Kidney (tissue), 14 donors: Measurements from ENCODE around the gene TCEANC2. TPM values are rescaled to one million over a fixed set of nuclear protein-coding genes. Genes with fewer than 3 reads are reported as not detected.

Experiments
- DNase-seq, 5 donors: peaks; one replicate each; pipeline ENCODE4 v3.0.0-alpha.2; 2013 to 2020
- FAIRE-seq: peaks from 2 replicates; lab custom pipeline; 2012; peaks lifted over from hg19 to GRCh38; lab: Jason Lieb, UNC
- H3K27ac ChIP-seq, 2 donors: one replicate each; pipeline ENCODE4 v1.7.0; 2013; ENCODE audit warnings: low read depth in 2 of 2, low read length in 2 of 2, inconsistent platforms in 1 of 2
- H3K27me3 ChIP-seq: one replicate; pipeline ENCODE4 v1.7.1; 2013; ENCODE audit warnings: low read length, inconsistent platforms; ENCODE audit not compliant: control insufficient read depth, insufficient read depth
- H3K36me3 ChIP-seq, 3 donors: one replicate each; pipeline versions ENCODE4 v1.7.0 to v1.7.1; 2013; ENCODE audit warnings: low read length in 3 of 3, control low read depth in 1 of 3, inconsistent platforms in 1 of 3; ENCODE audit not compliant: insufficient read depth in 3 of 3, control insufficient read depth in 2 of 3
- H3K4me1 ChIP-seq, 3 donors: one replicate each; pipeline versions ENCODE4 v1.7.0 to v1.7.1; 2013; ENCODE audit warnings: low read length in 3 of 3, inconsistent platforms in 1 of 3, low read depth in 1 of 3; ENCODE audit not compliant: control insufficient read depth in 2 of 3, insufficient read depth in 2 of 3
- H3K4me3 ChIP-seq, 3 donors: one replicate each; pipeline versions ENCODE4 v1.7.0 to v1.8.1; 2013; ENCODE audit warnings: low read length in 3 of 3, control low read depth in 1 of 3, inconsistent platforms in 1 of 3
- H3K9ac ChIP-seq, 3 donors: one replicate each; pipeline versions ENCODE4 v1.7.0 to v1.7.1; 2013; ENCODE audit warnings: low read length in 3 of 3, control low read depth in 1 of 3, inconsistent platforms in 1 of 3
- H3K9me3 ChIP-seq, 3 donors: one replicate each; pipeline versions ENCODE4 v1.7.0 to v1.7.1; 2013; ENCODE audit warnings: low read length in 3 of 3, control low read depth in 1 of 3, inconsistent platforms in 1 of 3; ENCODE audit not compliant: control insufficient read depth in 2 of 3, insufficient read depth in 1 of 3
- intact Hi-C: fragments of 100-400 bp; cut with DNase I; formaldehyde crosslinking; loops from one replicate; pipeline ENCODE4 v1.11.1; 2022
- polyA plus RNA-seq: library from polyadenylated mRNA; stranded (reverse); fragments of 350-450 nt; fragmentation: Illumina TruSeq; extraction: RNeasy Lipid Tissue Mini Kit (QIAGEN cat#74804); gene quantifications from one replicate; pipeline ENCODE4 v1.2.3, GENCODE V29; 2014; ENCODE audit warnings: low read depth, low replicate concordance; ENCODE audit not compliant: insufficient read depth
- total RNA-seq: library from RNA; stranded (reverse); fragmentation: NEBNext Ultra II Directional; extraction: Animal tissue kit (Norgen Biotek cat#: 25700); gene quantifications from one replicate; pipeline ENCODE4 v1.2.1, GENCODE V29; 2021
- TF ChIP-seq, protein P1 (sequence below): IDR thresholded peaks from 3 replicates; pipeline ENCODE4 v1.5.1; 2012; ENCODE audit warnings: mild to moderate bottlenecking, moderate library complexity, borderline replicate concordance; ENCODE audit not compliant: insufficient read depth; ENCODE audit errors: extremely low read depth
- donor health status: control.
- donor health status: control.
- donor health status: control.
- donor health status: control.
- donor health status: control.
- donor health status: DM: yes; HTN: yes; CAD: no.
- donor health status: Normal renal cell carcinoma (clear cell type).

TCEANC2 gene
- total and polyA plus RNA-seq, 2 donors from 2014 or later, result 3.1 to 5.1 TPM

DNA sequence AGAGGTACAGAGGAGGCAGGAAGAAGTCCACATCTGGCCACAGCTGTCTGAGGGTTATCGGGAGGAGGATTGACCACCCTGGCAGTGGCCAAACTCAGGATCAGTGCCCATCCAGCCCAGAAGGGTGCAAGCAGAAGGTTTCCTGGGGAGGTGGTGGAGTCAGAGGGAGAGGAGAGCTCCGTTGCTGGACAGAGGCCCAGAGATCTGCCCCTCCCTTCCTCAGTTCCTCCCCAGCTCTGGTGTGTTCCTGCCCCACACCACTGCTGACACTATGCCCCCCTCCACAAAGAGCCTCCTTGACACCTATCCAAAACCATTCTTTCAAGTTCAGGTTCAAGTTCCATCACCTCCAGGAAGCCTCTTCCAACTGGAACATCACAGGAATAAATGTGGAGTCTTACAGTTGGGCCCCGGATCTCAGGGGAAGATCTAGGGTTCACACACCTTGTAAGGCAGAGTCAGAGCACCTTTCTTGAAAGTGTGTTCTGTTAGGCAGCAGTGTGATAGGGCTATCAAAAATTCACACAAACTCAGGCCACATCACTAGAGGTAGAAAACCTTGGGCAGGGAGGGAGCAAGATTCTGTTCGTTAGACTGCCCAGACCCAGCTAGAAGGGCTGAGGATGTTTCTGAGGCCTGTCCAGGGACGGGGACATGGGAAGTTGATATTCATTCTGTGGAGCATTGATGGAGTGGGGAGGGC is 42.8 kb upstream of the TCEANC2 start:
- DNase-seq, result no peak
- Histone ChIP-seq H3K4me3 (no peak overlapping the region), H3K36me3 (no peaks in the 10 kb centered on the region), H3K27me3 (no peaks in the 10 kb centered on the region), H3K9me3 (no peaks in the 10 kb centered on the region), H3K9ac (no peak overlapping the region), H3K27ac (no peak overlapping the region), H3K4me1 (no peaks in the 10 kb centered on the region)
- no peak for FAIRE-seq
- TF ChIP-seq, protein P1, sequence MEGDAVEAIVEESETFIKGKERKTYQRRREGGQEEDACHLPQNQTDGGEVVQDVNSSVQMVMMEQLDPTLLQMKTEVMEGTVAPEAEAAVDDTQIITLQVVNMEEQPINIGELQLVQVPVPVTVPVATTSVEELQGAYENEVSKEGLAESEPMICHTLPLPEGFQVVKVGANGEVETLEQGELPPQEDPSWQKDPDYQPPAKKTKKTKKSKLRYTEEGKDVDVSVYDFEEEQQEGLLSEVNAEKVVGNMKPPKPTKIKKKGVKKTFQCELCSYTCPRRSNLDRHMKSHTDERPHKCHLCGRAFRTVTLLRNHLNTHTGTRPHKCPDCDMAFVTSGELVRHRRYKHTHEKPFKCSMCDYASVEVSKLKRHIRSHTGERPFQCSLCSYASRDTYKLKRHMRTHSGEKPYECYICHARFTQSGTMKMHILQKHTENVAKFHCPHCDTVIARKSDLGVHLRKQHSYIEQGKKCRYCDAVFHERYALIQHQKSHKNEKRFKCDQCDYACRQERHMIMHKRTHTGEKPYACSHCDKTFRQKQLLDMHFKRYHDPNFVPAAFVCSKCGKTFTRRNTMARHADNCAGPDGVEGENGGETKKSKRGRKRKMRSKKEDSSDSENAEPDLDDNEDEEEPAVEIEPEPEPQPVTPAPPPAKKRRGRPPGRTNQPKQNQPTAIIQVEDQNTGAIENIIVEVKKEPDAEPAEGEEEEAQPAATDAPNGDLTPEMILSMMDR, result no peak
- intact Hi-C loops, result no loop called here

DNA sequence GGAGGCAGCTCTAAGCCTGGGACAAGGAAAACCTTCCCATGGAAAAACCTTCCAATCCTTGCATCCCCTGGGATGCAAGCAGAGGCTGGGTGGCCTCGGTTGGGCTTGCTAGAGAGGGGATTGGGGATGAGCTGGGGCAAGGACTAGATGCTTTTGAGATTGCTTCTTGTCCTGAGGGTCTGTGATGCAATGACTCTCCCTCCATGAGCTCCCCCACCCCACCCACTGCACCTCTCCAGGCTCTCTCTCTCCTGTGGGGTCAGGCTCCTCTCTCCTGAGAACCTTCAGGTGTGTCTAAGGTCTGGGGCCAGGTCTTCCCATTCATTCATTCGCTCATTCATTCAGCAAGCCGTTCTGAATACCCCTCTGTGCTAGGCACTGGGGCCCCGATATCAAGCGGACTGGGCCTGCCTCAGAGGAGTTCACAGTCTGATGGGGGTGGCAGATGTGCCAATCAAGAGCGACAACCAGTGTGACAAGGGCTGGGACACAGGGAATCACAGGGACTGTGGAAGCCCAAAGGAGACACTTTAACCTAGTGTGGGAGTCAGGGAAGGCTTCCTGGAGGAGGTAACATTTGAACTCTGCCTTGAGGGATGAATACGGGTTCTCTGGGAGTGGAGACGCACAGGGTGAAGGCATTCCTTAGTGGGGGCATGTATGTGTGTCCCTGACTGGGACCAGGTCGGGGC is 41.9 kb upstream of the TCEANC2 start:
- no peak for FAIRE-seq

DNA sequence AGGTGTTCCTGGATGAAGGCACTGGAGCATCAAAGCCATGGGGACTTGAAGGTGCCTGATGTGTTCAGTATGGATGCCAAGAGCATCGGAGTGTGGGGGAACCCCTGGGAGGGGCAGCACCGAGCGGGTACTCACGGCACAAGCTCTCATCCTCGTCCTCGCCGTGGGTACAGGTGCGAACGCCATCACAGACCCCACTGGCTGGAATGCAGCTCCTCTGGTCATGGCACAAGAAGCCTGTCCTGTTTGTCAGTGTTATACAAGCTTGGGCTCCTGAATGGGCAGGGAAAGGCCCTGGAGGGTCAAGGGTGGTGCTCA is 41.4 kb upstream of the TCEANC2 start:
- no peaks in the 10 kb centered on the region for H3K36me3 ChIP-seq
- H3K9me3 ChIP-seq, result no peaks in the 10 kb centered on the region
- FAIRE-seq, result no peak
- no peaks in the 10 kb centered on the region for H3K4me1 ChIP-seq
- no peak overlapping the region for H3K27ac ChIP-seq
- intact Hi-C loops, result no loop called here
- no peak overlapping the region for H3K9ac ChIP-seq
- DNase-seq, result no peak
- TF ChIP-seq, protein P1, result no peak
- no peaks in the 10 kb centered on the region for H3K27me3 ChIP-seq
- no peak overlapping the region for H3K4me3 ChIP-seq

More for the DNA sequence above, 41.9 kb upstream of the TCEANC2 start:
- Histone ChIP-seq H3K9ac (no peak overlapping the region), H3K4me1 (no peaks in the 10 kb centered on the region), H3K9me3 (no peaks in the 10 kb centered on the region), H3K27me3 (no peaks in the 10 kb centered on the region), H3K4me3 (no peak overlapping the region), H3K27ac (no peak overlapping the region), H3K36me3 (no peaks in the 10 kb centered on the region)
- TF ChIP-seq, protein P1, result no peak
- no peak for DNase-seq
- intact Hi-C loops, result no loop called here
